Endodermal cell (in vitro differentiated cells): ENCODE measurements around the gene PRSS1. TPM values are rescaled to one million over a fixed set of nuclear protein-coding genes. Genes with fewer than 3 reads are reported as not detected.
"Not testable (repeated sequence)": the region's sequence is repeated elsewhere in the genome, so short reads cannot be mapped to it uniquely, and the experiment has no call there.

Source experiments
- DNase-seq: peaks from one replicate; pipeline ENCODE4 v3.0.0-alpha.2; 2017
- H3K27ac ChIP-seq: 2 replicates; pipeline ENCODE4 v1.5.1; 2013; ENCODE audit warnings: mild to moderate bottlenecking, low read depth, low read length, moderate library complexity
- H3K27me3 ChIP-seq: 2 replicates; pipeline ENCODE4 v1.6.1; 2013; ENCODE audit warnings: mild to moderate bottlenecking, low read length, moderate library complexity; ENCODE audit not compliant: insufficient read depth, control insufficient read depth, poor library complexity, severe bottlenecking
- H3K36me3 ChIP-seq: 2 replicates; pipeline ENCODE4 v1.7.0; 2013; ENCODE audit warnings: mild to moderate bottlenecking, low read length, moderate library complexity; ENCODE audit not compliant: control insufficient read depth, insufficient read depth
- H3K4me1 ChIP-seq: one replicate; pipeline ENCODE4 v1.7.0; 2013; ENCODE audit warnings: low read length; ENCODE audit not compliant: control insufficient read depth, insufficient read depth
- H3K4me3 ChIP-seq: 2 replicates; pipeline ENCODE4 v1.5.1; 2013; ENCODE audit warnings: mild to moderate bottlenecking, low read length, moderate library complexity
- H3K9ac ChIP-seq: 2 replicates; pipeline ENCODE4 v1.6.1; 2013; ENCODE audit warnings: mild to moderate bottlenecking, low read length, moderate library complexity; ENCODE audit not compliant: poor library complexity, severe bottlenecking; ENCODE audit errors: extremely low read depth
- H3K9me3 ChIP-seq: 2 replicates; pipeline ENCODE4 v1.6.1; 2013; ENCODE audit warnings: mild to moderate bottlenecking, low read length, moderate library complexity; ENCODE audit not compliant: control insufficient read depth
- H3K27ac Mint-ChIP-seq: 2 replicates; pipeline ENCODE4 v1.8.0; 2020; ENCODE audit warnings: mixed read lengths
- H3K27me3 Mint-ChIP-seq: 2 replicates; pipeline ENCODE4 v1.8.0; 2021; ENCODE audit warnings: mild to moderate bottlenecking, mixed read lengths; ENCODE audit not compliant: insufficient read depth
- H3K36me3 Mint-ChIP-seq: 2 replicates; pipeline ENCODE4 v1.8.0; 2020; ENCODE audit warnings: low read depth, mixed read lengths
- H3K4me1 Mint-ChIP-seq: 2 replicates; pipeline ENCODE4 v1.8.0; 2020; ENCODE audit warnings: mixed read lengths
- H3K4me3 Mint-ChIP-seq: 2 replicates; pipeline ENCODE4 v1.8.0; 2020; ENCODE audit warnings: mild to moderate bottlenecking, moderate library complexity, mixed read lengths
- H3K9me3 Mint-ChIP-seq: 2 replicates; pipeline ENCODE4 v1.8.0; 2020; ENCODE audit warnings: mild to moderate bottlenecking, mixed read lengths
- WGBS, 2 experiments: methylation state at CpG; one replicate each; pipeline versions ENCODE4 v1.1.5 to v1.1.7; 2013; ENCODE audit warnings: missing lambda C conversion rate in 2 of 2, mixed read lengths in 1 of 2; ENCODE audit not compliant: insufficient coverage in 1 of 2, insufficient read length in 1 of 2; 5-methylcytosine and 5-hydroxymethylcytosine counted together
- total RNA-seq, 2 donors: library from RNA; stranded (reverse); fragmentation: NEBNext Ultra II Directional in 1 of 2; extraction: Animal tissue kit (Norgen Biotek cat#: 25700) in 1 of 2; gene quantifications; 2 replicates in 1 of 2; 3 replicates in 1 of 2; pipeline ENCODE4 v1.2.1, GENCODE V29; 2021
- TF ChIP-seq, protein P1 (sequence below): fragments of 200-600 bp; sonication (generic); conservative IDR thresholded peaks from 2 replicates; pipeline ENCODE4 v1.5.0; 2021; ENCODE audit warnings: antibody characterized with exemption, mild to moderate bottlenecking

The PRSS1 gene
- total RNA-seq, 2 donors from 2014 or later, result 4.4 to 8.8 TPM

DNA sequence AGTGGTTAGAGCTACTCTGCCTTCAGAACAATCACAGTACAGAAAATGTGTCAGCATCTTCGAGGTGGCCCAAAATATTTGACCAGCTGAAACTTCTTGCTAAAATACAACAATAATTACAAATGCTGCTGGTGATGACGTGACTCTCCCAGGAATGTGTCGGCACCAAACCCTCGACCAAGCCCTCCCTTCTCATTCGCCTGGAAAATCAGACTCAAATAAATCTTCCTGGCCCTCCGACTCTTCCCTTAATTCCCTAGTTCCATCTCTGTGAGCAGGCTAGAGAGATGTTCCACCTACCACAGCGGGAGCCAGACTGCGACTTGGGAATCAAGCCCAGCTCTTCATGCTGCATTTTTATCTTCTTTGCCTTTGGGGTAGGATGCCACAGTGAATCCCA is 25.6 kb downstream of the PRSS1 start:
- H3K9me3 ChIP-seq, result no peaks in the 10 kb centered on the region
- no peak overlapping the region for H3K27ac Mint-ChIP-seq
- 64 to 67% methylated on average over 7 to 8 of the region's 8 CpGs for WGBS, 2 experiments
- no peak for DNase-seq
- no peak overlapping the region for H3K9ac ChIP-seq
- peaks cover 6% of the 10 kb centered on the region for H3K27me3 ChIP-seq
- H3K36me3 ChIP-seq, result no peaks in the 10 kb centered on the region
- no peak overlapping the region for H3K4me3 ChIP-seq
- H3K4me1 Mint-ChIP-seq, result peaks cover 15% of the 10 kb centered on the region
- H3K4me3 Mint-ChIP-seq, result no peak overlapping the region
- H3K27ac ChIP-seq, result no peak overlapping the region
- no peaks in the 10 kb centered on the region for H3K36me3 Mint-ChIP-seq
- TF ChIP-seq, protein P1, sequence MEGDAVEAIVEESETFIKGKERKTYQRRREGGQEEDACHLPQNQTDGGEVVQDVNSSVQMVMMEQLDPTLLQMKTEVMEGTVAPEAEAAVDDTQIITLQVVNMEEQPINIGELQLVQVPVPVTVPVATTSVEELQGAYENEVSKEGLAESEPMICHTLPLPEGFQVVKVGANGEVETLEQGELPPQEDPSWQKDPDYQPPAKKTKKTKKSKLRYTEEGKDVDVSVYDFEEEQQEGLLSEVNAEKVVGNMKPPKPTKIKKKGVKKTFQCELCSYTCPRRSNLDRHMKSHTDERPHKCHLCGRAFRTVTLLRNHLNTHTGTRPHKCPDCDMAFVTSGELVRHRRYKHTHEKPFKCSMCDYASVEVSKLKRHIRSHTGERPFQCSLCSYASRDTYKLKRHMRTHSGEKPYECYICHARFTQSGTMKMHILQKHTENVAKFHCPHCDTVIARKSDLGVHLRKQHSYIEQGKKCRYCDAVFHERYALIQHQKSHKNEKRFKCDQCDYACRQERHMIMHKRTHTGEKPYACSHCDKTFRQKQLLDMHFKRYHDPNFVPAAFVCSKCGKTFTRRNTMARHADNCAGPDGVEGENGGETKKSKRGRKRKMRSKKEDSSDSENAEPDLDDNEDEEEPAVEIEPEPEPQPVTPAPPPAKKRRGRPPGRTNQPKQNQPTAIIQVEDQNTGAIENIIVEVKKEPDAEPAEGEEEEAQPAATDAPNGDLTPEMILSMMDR, result no peak
- peaks cover 52% of the 10 kb centered on the region for H3K27me3 Mint-ChIP-seq
- peaks cover 11% of the 10 kb centered on the region for H3K4me1 ChIP-seq
- H3K9me3 Mint-ChIP-seq, result no peaks in the 10 kb centered on the region

DNA sequence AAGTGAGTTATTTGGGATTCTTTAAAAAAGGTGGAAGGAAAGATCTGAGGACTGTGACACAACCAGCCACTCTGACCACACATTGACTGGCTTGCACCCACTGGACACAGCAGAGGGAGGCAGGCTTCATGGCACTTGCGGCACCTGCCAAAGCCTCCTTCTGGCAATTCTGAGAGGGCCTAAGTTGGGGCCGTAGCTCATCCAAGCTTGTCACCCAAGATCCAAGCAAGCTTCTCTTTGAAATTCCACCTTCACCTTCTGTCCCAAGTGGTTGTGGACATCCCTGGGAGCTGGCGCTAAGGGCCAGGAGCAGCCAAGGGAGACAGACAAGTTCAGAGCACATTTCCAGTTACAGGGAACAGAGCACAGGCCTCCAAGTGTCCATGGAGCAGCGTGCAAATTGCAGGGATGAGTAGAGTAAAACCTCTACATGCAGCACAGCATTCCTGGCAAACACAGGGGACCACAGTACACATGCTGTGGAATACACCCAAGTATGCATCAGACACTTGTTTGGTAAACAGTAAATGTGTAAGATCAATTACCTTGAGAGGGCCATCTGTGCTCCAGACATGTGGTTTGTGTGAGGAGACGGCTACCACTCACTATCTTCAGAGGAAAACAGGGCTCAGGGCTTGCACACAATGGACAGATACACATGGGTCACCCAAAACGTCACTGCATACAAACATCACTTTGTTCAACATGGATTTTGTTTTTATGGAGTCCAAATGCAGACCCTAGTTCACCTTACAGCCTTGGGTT is 26.3 kb downstream of the PRSS1 start:
- H3K9me3 Mint-ChIP-seq, H3K9me3 ChIP-seq, H3K27ac ChIP-seq, H3K4me3 Mint-ChIP-seq, H3K4me3 ChIP-seq, H3K27me3 ChIP-seq, DNase-seq, H3K36me3 ChIP-seq, H3K36me3 Mint-ChIP-seq, H3K27ac Mint-ChIP-seq, H3K9ac ChIP-seq: not testable (repeated sequence)
- peaks cover 11% of the 10 kb centered on the region for H3K4me1 ChIP-seq
- 77 to 100% methylated on average over 2 to 6 of the region's 6 CpGs for WGBS, 2 experiments
- peaks cover 54% of the 10 kb centered on the region for H3K27me3 Mint-ChIP-seq
- peaks cover 11% of the 10 kb centered on the region for H3K4me1 Mint-ChIP-seq

DNA sequence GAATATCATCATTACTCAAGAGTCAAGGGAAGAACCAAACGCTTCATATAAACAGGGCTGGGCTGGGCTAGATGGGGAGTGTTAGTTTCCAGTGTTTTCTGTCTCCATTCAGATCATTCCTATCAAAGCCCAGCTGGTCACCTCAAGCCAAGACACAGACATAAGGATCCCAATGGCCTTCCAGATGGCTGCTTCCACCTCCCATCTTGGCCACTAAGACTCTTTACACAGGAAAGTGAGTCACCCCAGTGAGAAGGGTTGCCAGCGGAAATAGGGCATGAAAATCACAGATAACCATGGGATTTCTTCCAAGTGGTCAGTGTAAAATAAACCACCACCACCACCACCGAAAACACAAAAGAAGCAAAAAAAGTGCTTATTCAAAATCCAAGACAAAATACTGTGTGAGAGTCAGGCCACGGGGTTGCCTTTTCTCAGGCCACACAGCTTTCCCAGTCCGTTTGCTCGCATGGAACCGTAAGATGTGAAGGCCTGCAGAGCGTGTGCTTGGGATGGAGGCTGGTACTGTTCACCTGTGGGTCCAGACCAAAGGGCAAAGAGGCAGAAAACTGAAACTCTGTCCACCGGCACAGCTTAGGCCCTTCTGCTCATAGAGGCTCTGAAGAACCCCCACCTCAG is 27.1 kb downstream of the PRSS1 start:
- H3K9me3 ChIP-seq, result no peaks in the 10 kb centered on the region
- Mint-ChIP-seq H3K4me1 (peaks cover 4% of the 10 kb centered on the region), H3K9me3 (no peaks in the 10 kb centered on the region), H3K27me3 (peaks cover 59% of the 10 kb centered on the region), H3K36me3 (no peaks in the 10 kb centered on the region), H3K27ac (no peak overlapping the region), H3K4me3 (no peak overlapping the region)
- peaks cover 6% of the 10 kb centered on the region for H3K4me1 ChIP-seq
- H3K27me3 ChIP-seq, result peaks cover 6% of the 10 kb centered on the region
- TF ChIP-seq, protein P1, result no peak
- H3K27ac ChIP-seq, result no peak overlapping the region
- no peak overlapping the region for H3K4me3 ChIP-seq
- no peak overlapping the region for H3K9ac ChIP-seq
- no peak for DNase-seq
- WGBS, 2 experiments, result 78 to 80% methylated on average over 8 to 9 of the region's 9 CpGs
- no peaks in the 10 kb centered on the region for H3K36me3 ChIP-seq

DNA sequence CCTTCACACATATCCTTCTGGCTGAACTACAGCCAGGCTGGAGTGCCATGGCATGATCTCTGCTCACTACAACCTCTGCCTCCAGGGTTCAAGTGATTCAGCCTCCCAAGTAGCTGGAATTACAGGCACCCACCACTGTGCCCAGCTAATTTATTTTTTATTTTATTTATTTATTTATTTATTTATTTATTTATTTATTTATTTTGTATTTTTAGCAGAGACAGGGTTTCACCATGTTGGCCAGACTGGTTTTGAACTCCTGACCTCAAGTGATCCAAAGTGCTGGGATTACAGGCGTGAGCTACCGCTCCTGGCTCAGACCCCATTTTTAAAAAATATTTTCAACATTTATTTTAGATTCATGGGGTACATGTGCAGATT is 27.6 kb downstream of the PRSS1 start:
- H3K27ac ChIP-seq, H3K36me3 Mint-ChIP-seq, H3K9me3 ChIP-seq, H3K4me1 ChIP-seq, DNase-seq, H3K27me3 ChIP-seq, H3K36me3 ChIP-seq, H3K4me3 ChIP-seq, H3K4me1 Mint-ChIP-seq, H3K4me3 Mint-ChIP-seq, H3K9me3 Mint-ChIP-seq, H3K9ac ChIP-seq, H3K27ac Mint-ChIP-seq: not testable (repeated sequence)
- 100% methylated on average over 2 of the region's 2 CpGs; no CpG with 5 or more reads in 1 of the 2 experiments for WGBS, 2 experiments
- H3K27me3 Mint-ChIP-seq, result peaks cover 61% of the 10 kb centered on the region
